HepG2 (cell line): Measurements from ENCODE around the gene SMYD1. TPM values are rescaled to one million over a fixed set of nuclear protein-coding genes. Genes with fewer than 3 reads are reported as not detected.
A peak's percentile ranks its signal among the peaks of the same experiment; 100 is the strongest.

Source experiments
- ATAC-seq: fragments of 200-7000 bp; cut with Tn5 transposase; 3 replicates; pipeline ENCODE4 v1.9.1; 2020; ENCODE audit warnings: mild to moderate bottlenecking, moderate library complexity
- BruUV-seq: library from RNA; stranded (reverse); fragments of 400-500 nt; replicated peaks from 2 replicates; lab custom pipeline; 2021; lab: Mats Ljungman, UMichigan
- CTCF ChIA-PET: fragments of 300-600 bp; formaldehyde crosslinking; extraction: SDS; loops from one replicate; lab custom pipeline; 2021; ENCODE audit warnings: low total read pairs, inconsistent platforms, low intra/inter-chr PET ratio; lab: Yijun Ruan, JAX
- POLR2A ChIA-PET: fragments of 350-600 bp; sonication (Branson Sonifier 250); formaldehyde crosslinking; loops from one replicate; lab custom pipeline; 2020; ENCODE audit warnings: antibody characterized with exemption, inconsistent platforms; lab: Yijun Ruan, JAX
- DNase-seq: peaks from one replicate; pipeline ENCODE4 v3.0.0-alpha.2; 2015; ENCODE audit warnings: low spot score
- FAIRE-seq: peaks from 3 replicates; lab custom pipeline; 2011; peaks lifted over from hg19 to GRCh38; lab: Jason Lieb, UNC
- H2AFZ ChIP-seq: one replicate; pipeline ENCODE4 v1.6.1; 2011; ENCODE audit warnings: low read length, inconsistent platforms
- H3K27ac ChIP-seq: fragments of 300-600 bp; 3 replicates; pipeline ENCODE4 v1.8.0; 2011; ENCODE audit warnings: mixed run types, mild to moderate bottlenecking, mixed read lengths, low read length, inconsistent platforms; ENCODE audit not compliant: insufficient read depth; ENCODE audit errors: extremely low read length
- H3K27me3 ChIP-seq, 2 experiments: fragments of 200-600 bp in 1 of 2; 2 replicates in 1 of 2; 3 replicates in 1 of 2; pipeline versions ENCODE4 v1.6.0 to v1.8.0; 2011; ENCODE audit warnings: low read length in 2 of 2, mild to moderate bottlenecking in 2 of 2, moderate library complexity in 2 of 2, inconsistent platforms in 1 of 2; ENCODE audit not compliant: insufficient read depth in 2 of 2, control insufficient read depth in 1 of 2
- H3K36me3 ChIP-seq, 2 experiments: fragments of 200-600 bp in 1 of 2; replicated peaks in 1 of 2; 2 replicates in 1 of 2; 3 replicates in 1 of 2; pipeline versions ENCODE4 v1.5.1 to v1.8.0; 2011; ENCODE audit warnings: low read length in 2 of 2, inconsistent platforms in 1 of 2; ENCODE audit not compliant: insufficient read depth in 2 of 2, control insufficient read depth in 1 of 2
- H3K4me1 ChIP-seq: 2 replicates; pipeline ENCODE4 v1.5.1; 2012; ENCODE audit warnings: low read length, inconsistent platforms; ENCODE audit not compliant: insufficient read depth
- H3K4me2 ChIP-seq: 2 replicates; pipeline ENCODE4 v1.6.0; 2011; ENCODE audit warnings: low read depth, low read length, inconsistent platforms
- H3K4me3 ChIP-seq, 3 experiments: fragments of 200-600 bp in 1 of 3; sonication (generic), shearing (Covaris generic) in 1 of 3; replicated peaks in 1 of 3; 2 replicates each; pipeline ENCODE4 v1.5.1; 2011 to 2016; ENCODE audit warnings: low read length in 3 of 3, inconsistent platforms in 2 of 3, low read depth in 2 of 3, mild to moderate bottlenecking in 2 of 3, control low read depth in 1 of 3, mixed read lengths in 1 of 3; ENCODE audit not compliant: insufficient read depth in 1 of 3
- H3K79me2 ChIP-seq: one replicate; pipeline ENCODE4 v1.6.1; 2011; ENCODE audit warnings: low read length, inconsistent platforms; ENCODE audit not compliant: insufficient read depth
- H3K9ac ChIP-seq: 2 replicates; pipeline ENCODE4 v1.6.0; 2011; ENCODE audit warnings: mild to moderate bottlenecking, low read depth, low read length, inconsistent platforms; ENCODE audit not compliant: insufficient read depth
- H3K9me3 ChIP-seq: 2 replicates; pipeline ENCODE4 v1.5.1; 2012; ENCODE audit warnings: mild to moderate bottlenecking, low read length
- H4K20me1 ChIP-seq: 2 replicates; pipeline ENCODE4 v1.6.0; 2011; ENCODE audit warnings: inconsistent platforms, mild to moderate bottlenecking, low read length, moderate library complexity; ENCODE audit not compliant: insufficient read depth
- FOXC1 ChIP-seq: sonication (generic); formaldehyde crosslinking; IDR thresholded peaks from 2 replicates; pipeline ENCODE4 v1.8.0; 2022; ENCODE audit warnings: mild to moderate bottlenecking, missing genetic modification reagents, borderline replicate concordance
- HMG20A ChIP-seq: IDR thresholded peaks from 2 replicates; pipeline ENCODE4 v1.6.1; 2016; ENCODE audit warnings: borderline replicate concordance
- NR2F6 ChIP-seq, 2 experiments: IDR thresholded peaks; 2 replicates each; pipeline ENCODE4 v1.6.1; 2016; ENCODE audit warnings: antibody characterized with exemption in 1 of 2, mild to moderate bottlenecking in 1 of 2
- PAX8 ChIP-seq: sonication (generic); formaldehyde crosslinking; IDR thresholded peaks from 2 replicates; pipeline ENCODE4 v1.8.0; 2022; ENCODE audit warnings: mild to moderate bottlenecking, missing genetic modification reagents, borderline replicate concordance
- PHF8 ChIP-seq: sonication (generic); formaldehyde crosslinking; IDR thresholded peaks from 2 replicates; pipeline ENCODE4 v1.5.0; 2020; ENCODE audit warnings: missing genetic modification reagents
- POGZ ChIP-seq: sonication (generic); formaldehyde crosslinking; IDR thresholded peaks from 2 replicates; pipeline ENCODE4 v1.4.0; 2020; ENCODE audit warnings: mild to moderate bottlenecking, missing genetic modification reagents
- RARG ChIP-seq: sonication (generic); formaldehyde crosslinking; IDR thresholded peaks from 2 replicates; pipeline ENCODE4 v1.4.0; 2020; ENCODE audit warnings: low read depth, mild to moderate bottlenecking, missing genetic modification reagents
- SOX13 ChIP-seq, 3 experiments: fragments of 450-650 bp in 1 of 3; sonication (generic) in 1 of 3; formaldehyde crosslinking in 1 of 3; IDR thresholded peaks in 2 of 3; conservative IDR thresholded peaks in 1 of 3; 2 replicates each; pipeline versions ENCODE4 v1.5.0 to v1.6.1; 2016 to 2020; ENCODE audit warnings: antibody characterized with exemption in 1 of 3, mild to moderate bottlenecking in 1 of 3, missing compliant biosample characterization in 1 of 3, missing genetic modification reagents in 1 of 3, moderate library complexity in 1 of 3
- SOX5 ChIP-seq: IDR thresholded peaks from 2 replicates; pipeline ENCODE4 v1.6.1; 2016; ENCODE audit warnings: borderline replicate concordance
- SOX6 ChIP-seq, 2 experiments: fragments of 450-650 bp in 1 of 2; sonication (generic) in 1 of 2; formaldehyde crosslinking in 1 of 2; IDR thresholded peaks; 2 replicates each; pipeline versions ENCODE4 v1.4.0 to v1.6.1; 2017 to 2020; ENCODE audit warnings: antibody characterized with exemption in 1 of 2, mild to moderate bottlenecking in 1 of 2, missing genetic modification reagents in 1 of 2
- TBX3 ChIP-seq: fragments of 450-650 bp; IDR thresholded peaks from 2 replicates; pipeline ENCODE4 v1.6.1; 2017; ENCODE audit warnings: antibody characterized with exemption, mild to moderate bottlenecking, inconsistent platforms, borderline replicate concordance
- ZEB1 ChIP-seq: IDR thresholded peaks from 2 replicates; pipeline ENCODE4 v1.6.1; 2012; ENCODE audit warnings: mild to moderate bottlenecking, low read depth, inconsistent platforms; ENCODE audit not compliant: insufficient replicate concordance
- ZNF180 ChIP-seq: sonication (generic); formaldehyde crosslinking; IDR thresholded peaks from 2 replicates; pipeline ENCODE4 v1.4.0; 2020; ENCODE audit warnings: low read depth, missing genetic modification reagents, borderline replicate concordance
- WGBS: methylation state at CpG from one replicate; pipeline ENCODE4 v1.1.6; 2017; ENCODE audit warnings: low lambda C conversion rate; 5-methylcytosine and 5-hydroxymethylcytosine counted together
- in situ Hi-C: cut with HindIII; loops from 2 replicates; pipeline ENCODE4 v1.10.0; 2017; ENCODE audit warnings: low pct_unique_long_range_greater_than_20kb; ENCODE audit not compliant: extremely low pct_ligation_motif_present
- intact Hi-C: fragments of 100-400 bp; cut with micrococcal nuclease; formaldehyde crosslinking; loops from one replicate; pipeline ENCODE4 v1.10.0; 2022; ENCODE audit not compliant: unreplicated experiment
- polyA plus RNA-seq, 8 experiments: library from polyadenylated mRNA; depleted of rRNA in 3 of 8; stranded (reverse) in 7 of 8; unstranded in 1 of 8; fragments of >200 nt; fragmentation: Illumina TruSeq in 4 of 8; extraction: Trizol in 4 of 8; gene quantifications; 2 replicates each; pipeline versions ENCODE4 v1.2.1 to v1.2.3, GENCODE V29; 2011 to 2016; ENCODE audit warnings: low read depth in 4 of 8, missing spikeins in 1 of 8, mixed read lengths in 1 of 8; ENCODE audit not compliant: insufficient read depth in 1 of 8
- total RNA-seq, 5 experiments: library from RNA; depleted of rRNA; stranded (reverse); fragments of >200 nt; fragmentation: Illumina TruSeq; extraction: Trizol; gene quantifications; 2 replicates each; pipeline ENCODE4 v1.2.3, GENCODE V29; 2016; ENCODE audit warnings: low read depth in 1 of 5
- TF ChIP-seq, protein P1 (sequence below): sonication (generic); formaldehyde crosslinking; IDR thresholded peaks from 2 replicates; pipeline ENCODE4 v1.9.0; 2022; ENCODE audit warnings: low read depth, missing genetic modification reagents
- TF ChIP-seq, protein P2 (sequence below): sonication (generic); formaldehyde crosslinking; IDR thresholded peaks from 2 replicates; pipeline ENCODE4 v1.5.1; 2020; ENCODE audit warnings: missing genetic modification reagents, mild to moderate bottlenecking, borderline replicate concordance
- TF ChIP-seq, protein P3 (sequence below), 2 experiments: sonication (generic) in 1 of 2; formaldehyde crosslinking in 1 of 2; IDR thresholded peaks; 2 replicates each; pipeline versions ENCODE4 v1.4.0 to v1.6.1; 2018 to 2020; ENCODE audit warnings: missing genetic modification reagents in 2 of 2, borderline replicate concordance in 1 of 2, low read depth in 1 of 2, mild to moderate bottlenecking in 1 of 2, missing biosample characterization in 1 of 2

SMYD1 gene
- total and polyA plus RNA-seq, 2 of the 13 experiments (the other 11 are each of a cell fraction or from before 2014, with no cell fraction given) = not detected

DNA sequence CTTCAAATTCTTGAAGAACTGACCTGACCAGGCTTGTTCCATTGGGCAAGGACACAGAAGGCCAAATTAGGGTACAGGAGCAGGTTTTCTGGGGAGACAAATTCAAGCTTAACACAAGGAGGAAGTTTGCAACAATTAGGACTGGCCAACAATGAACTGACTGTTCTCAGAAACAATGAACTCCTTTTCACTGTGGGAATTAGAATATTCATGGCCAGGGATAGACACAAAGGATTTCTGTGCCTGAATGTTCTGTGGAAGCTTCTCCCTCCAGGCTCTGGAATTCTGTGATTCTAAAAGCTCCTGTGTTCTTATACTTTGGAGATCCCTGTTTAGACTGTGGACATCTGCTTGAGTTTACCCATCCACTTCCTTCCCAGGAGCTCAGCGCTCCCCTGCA is 15.2 kb downstream of the SMYD1 start:
- ATAC-seq (no peak), FAIRE-seq (no peak), DNase-seq (no peak)
- H4K20me1 ChIP-seq = no peaks in the 10 kb centered on the region
- ChIA-PET CTCF (no interaction called here), POLR2A (no interaction called here)
- H3K27me3 ChIP-seq = peaks cover 0 to 16% of the 10 kb centered on the region in 2 experiments; a peak in 2 of 5 replicates
- no peaks in the 10 kb centered on the region for H3K9me3 ChIP-seq
- H3K9ac ChIP-seq = no peak overlapping the region
- in situ Hi-C loops (no loop called here), intact Hi-C loops (no loop called here)
- H3K79me2 ChIP-seq = no peaks in the 10 kb centered on the region
- no peak overlapping the region for H3K4me2 ChIP-seq
- H2AFZ ChIP-seq = no peak overlapping the region
- peaks cover 18% of the 10 kb centered on the region for H3K4me1 ChIP-seq
- no TSS peak for BruUV-seq
- 95% methylated on average over 1 of the region's 1 CpG for WGBS
- TF ChIP-seq, protein P1, sequence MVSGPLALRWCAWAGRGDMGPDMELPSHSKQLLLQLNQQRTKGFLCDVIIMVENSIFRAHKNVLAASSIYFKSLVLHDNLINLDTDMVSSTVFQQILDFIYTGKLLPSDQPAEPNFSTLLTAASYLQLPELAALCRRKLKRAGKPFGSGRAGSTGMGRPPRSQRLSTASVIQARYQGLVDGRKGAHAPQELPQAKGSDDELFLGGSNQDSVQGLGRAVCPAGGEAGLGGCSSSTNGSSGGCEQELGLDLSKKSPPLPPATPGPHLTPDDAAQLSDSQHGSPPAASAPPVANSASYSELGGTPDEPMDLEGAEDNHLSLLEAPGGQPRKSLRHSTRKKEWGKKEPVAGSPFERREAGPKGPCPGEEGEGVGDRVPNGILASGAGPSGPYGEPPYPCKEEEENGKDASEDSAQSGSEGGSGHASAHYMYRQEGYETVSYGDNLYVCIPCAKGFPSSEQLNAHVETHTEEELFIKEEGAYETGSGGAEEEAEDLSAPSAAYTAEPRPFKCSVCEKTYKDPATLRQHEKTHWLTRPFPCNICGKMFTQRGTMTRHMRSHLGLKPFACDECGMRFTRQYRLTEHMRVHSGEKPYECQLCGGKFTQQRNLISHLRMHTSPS (CRISPR knock-in tag) = no peak
- TF ChIP-seq, protein P2, sequence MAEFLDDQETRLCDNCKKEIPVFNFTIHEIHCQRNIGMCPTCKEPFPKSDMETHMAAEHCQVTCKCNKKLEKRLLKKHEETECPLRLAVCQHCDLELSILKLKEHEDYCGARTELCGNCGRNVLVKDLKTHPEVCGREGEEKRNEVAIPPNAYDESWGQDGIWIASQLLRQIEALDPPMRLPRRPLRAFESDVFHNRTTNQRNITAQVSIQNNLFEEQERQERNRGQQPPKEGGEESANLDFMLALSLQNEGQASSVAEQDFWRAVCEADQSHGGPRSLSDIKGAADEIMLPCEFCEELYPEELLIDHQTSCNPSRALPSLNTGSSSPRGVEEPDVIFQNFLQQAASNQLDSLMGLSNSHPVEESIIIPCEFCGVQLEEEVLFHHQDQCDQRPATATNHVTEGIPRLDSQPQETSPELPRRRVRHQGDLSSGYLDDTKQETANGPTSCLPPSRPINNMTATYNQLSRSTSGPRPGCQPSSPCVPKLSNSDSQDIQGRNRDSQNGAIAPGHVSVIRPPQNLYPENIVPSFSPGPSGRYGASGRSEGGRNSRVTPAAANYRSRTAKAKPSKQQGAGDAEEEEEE (CRISPR knock-in tag) = no peak
- TF ChIP-seq ZEB1 = no peak
- no peak for TF ChIP-seq SOX13 (IDR thresholded peaks at IDR 0.05)
- TF ChIP-seq SOX13 (CRISPR knock-in tag; conservative IDR thresholded peaks at IDR 0.05 in 1 of 2, IDR thresholded peaks at IDR 0.05 in 1 of 2) = peak in 1 of 2 experiments; percentile 57; a peak in 1 of 4 replicates
- TF ChIP-seq, protein P3, sequence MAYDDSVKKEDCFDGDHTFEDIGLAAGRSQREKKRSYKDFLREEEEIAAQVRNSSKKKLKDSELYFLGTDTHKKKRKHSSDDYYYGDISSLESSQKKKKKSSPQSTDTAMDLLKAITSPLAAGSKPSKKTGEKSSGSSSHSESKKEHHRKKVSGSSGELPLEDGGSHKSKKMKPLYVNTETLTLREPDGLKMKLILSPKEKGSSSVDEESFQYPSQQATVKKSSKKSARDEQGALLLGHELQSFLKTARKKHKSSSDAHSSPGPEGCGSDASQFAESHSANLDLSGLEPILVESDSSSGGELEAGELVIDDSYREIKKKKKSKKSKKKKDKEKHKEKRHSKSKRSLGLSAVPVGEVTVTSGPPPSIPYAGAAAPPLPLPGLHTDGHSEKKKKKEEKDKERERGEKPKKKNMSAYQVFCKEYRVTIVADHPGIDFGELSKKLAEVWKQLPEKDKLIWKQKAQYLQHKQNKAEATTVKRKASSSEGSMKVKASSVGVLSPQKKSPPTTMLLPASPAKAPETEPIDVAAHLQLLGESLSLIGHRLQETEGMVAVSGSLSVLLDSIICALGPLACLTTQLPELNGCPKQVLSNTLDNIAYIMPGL (CRISPR knock-in tag; IDR thresholded peaks at IDR 0.05; ENCODE audit: borderline replicate concordance in 1 of 2, low read depth in 1 of 2) = no peak
- peak; percentile 33; the same call in 1 of the 2 replicates for TF ChIP-seq SOX5 (CRISPR knock-in tag)
- TF ChIP-seq PAX8 (CRISPR knock-in tag) = no peak
- no peak for TF ChIP-seq NR2F6 (IDR thresholded peaks at IDR 0.05)
- no peak for TF ChIP-seq NR2F6 (CRISPR knock-in tag; IDR thresholded peaks at IDR 0.05)
- no peak for TF ChIP-seq SOX6 (IDR thresholded peaks at IDR 0.05)
- 0 out of 2 replicates have a peak, but pooled peaks have one; percentile 30 for TF ChIP-seq SOX6 (CRISPR knock-in tag; IDR thresholded peaks at IDR 0.05)
- TF ChIP-seq POGZ (CRISPR knock-in tag) = no peak
- TF ChIP-seq TBX3 = no peak
- no peak for TF ChIP-seq HMG20A (CRISPR knock-in tag)
- no peak for TF ChIP-seq FOXC1 (CRISPR knock-in tag)
- no peak for TF ChIP-seq PHF8 (CRISPR knock-in tag)
- no peak for TF ChIP-seq ZNF180 (CRISPR knock-in tag)
- no peak for TF ChIP-seq RARG (CRISPR knock-in tag)
- H3K27ac ChIP-seq = no peak overlapping the region
- no peaks in the 10 kb centered on the region for H3K36me3 ChIP-seq
- H3K4me3 ChIP-seq = no peak overlapping the region
